ENCODE measurements around the gene TOP1.

Gene TOP1

GRCh38 chr20:41004531-41005360, 23.9 kb upstream of the TOP1 start:
- no peak for DNase-seq (ENCODE audit: low spot score)

- DNase-seq (ENCODE audit: low spot score): no peak
Measured at GRCh38 chr20:41005361-41005729, 23.3 kb upstream of the TOP1 start.

- DNase-seq (ENCODE audit: low spot score): no peak
Measured at GRCh38 chr20:41006126-41006935, 22.3 kb upstream of the TOP1 start.

- DNase-seq (ENCODE audit: low spot score): no peak
Measured at GRCh38 chr20:41006936-41007474, 21.6 kb upstream of the TOP1 start.

- no peak for DNase-seq (ENCODE audit: low spot score)
Measured at GRCh38 chr20:41007481-41007880, 21.1 kb upstream of the TOP1 start.

DNA sequence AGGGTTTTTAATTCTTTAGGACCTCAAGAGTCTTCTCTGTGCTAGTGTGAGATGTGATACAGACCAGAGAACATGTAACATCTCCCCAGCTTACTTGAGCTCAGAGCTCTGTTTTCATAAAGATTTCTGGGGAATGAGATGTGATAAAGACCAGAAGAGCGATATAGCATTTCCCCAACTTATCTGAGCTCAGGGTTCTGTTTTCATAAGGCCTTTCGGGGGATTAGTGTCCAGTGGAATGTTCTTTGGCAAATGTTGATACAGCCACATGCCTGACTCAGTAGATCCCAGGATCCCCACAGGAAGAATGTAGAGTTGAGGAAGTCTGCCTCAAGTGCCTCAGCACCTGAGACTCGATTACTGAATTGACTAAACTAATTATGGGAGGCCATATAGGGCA, 18.7 kb upstream of the TOP1 start:
- DNase-seq (ENCODE audit: low spot score): no peak

DNA sequence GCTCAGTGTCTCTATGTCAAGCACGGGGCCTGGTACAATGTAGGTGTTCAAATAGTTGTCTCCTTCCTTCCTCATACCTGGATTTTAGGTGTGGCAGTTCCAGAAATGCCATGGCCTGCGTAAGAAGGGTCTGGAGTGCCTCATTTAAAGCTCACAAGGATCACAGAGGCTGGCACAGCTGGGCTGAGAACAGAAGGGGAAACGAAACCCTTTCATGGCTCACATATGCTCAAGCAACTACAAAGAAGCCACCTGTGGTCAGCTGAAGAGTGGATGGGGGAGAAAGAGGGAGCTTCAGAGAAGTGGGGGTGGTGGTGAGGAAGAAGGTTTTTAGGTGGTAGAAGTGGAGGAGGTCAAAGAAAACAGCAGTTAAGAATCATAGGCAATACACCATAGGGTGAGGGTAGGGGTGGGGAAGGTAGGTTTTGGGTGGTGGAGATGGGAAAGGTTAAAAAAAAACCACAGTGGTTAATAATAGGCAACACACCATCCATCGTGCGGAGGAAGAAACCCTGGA, 17.0 kb upstream of the TOP1 start:
- DNase-seq (ENCODE audit: low spot score): no peak

DNA sequence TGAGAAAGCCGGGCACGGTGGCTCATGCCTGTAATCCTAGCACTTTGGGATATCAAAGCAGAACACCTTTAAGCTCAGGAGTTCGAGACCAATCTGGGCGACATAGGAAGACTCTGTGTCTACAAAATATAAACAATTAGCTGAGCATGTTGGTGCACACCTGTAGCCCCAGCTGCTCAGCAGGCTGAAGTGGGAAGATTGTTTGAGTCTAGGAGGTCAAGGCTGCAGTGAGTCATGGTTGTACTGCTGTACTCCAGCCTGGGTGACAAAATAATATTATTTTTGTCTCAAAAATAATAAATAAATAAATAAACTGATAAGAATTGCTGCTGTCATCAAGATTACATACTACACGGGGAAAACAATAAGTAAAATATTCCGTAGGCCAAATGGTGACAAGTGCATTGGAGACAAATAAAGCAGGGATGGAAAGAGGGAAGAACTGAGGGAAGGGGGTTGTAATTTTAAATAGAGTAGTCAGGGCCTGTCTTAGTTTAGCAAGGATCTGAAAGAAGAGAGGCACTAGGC, 14.0 kb upstream of the TOP1 start:
- DNase-seq (ENCODE audit: low spot score): no peak

DNA sequence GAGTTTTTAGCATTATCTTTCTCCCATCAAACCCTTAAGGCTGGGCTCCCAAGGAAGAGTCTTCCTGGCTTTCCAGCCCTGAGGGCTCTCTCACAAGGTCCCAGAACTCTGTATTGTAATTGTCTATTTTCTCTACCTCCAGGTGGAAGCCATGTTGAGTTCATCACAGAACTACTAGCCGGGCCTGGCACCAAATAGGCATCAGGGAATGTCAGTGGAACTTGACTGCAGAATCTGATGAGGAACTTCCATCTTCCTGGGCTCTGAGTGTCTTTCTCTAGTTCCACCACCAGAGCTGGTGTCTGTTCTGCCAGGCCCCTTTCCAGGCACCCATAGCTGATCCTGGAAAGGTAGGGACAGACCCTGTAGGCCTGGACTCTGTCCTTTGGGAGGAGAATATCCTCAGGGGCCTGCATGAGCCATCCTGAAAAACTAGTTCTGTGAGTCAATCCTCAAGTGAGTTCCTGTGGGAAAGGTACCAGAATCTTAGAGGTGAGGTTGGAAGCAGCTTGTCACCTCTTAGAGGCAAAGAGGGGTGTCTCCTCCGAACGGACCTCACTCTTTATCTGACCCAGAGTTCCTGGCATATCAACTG, 11.1 kb upstream of the TOP1 start:
- DNase-seq (ENCODE audit: low spot score): no peak

GRCh38 chr20:41018153-41018552, 10.5 kb upstream of the TOP1 start:
- DNase-seq (ENCODE audit: low spot score): no peak

- DNase-seq (ENCODE audit: low spot score): no peak
Measured at GRCh38 chr20:41023549-41023948, 5.1 kb upstream of the TOP1 start.

DNA sequence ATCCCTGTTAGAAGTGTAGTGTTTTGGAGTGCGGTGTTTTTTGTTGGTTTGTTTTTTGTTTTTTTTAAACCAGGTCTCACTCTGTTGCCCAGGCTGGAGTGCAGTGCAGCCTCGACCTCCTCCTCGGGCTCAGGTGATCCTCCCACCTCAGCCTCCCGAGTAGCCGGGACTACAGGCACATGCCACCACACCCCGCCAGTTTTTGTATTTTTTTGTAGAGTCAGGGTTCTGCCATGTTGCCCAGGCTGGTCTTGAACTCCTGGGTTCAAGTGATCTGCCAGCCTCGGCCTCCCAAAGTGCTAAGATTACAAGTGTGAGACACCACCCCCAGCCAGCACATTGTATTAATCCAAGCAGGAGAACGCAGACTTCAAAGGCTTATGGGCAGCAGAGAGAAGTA, 1.3 kb upstream of the TOP1 start:
- no peak for DNase-seq (ENCODE audit: low spot score)

DNA sequence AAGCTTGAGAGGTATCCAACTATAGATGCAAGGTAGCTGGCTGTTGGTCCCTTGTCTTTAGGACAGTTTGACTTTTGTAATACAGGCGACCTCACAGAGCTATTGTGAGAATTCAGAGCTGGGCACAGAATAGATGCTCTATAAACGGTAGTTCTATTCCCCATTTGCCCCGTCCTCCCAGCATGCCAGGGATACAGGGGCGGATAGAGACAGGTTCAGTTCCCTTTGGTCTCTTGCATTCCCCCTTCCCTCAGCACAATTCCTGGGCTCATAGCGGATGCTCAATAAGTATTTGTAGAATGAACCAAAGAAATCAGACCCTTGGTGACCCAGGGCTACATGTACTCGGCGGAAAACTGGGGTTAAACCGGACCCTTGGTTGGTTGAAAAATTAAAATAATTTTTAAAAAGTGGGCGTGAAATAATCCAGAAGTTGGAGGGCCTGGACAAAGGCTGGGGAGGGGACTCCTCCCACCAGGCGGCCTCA, 707 bp upstream of the TOP1 start:
- DNase-seq (ENCODE audit: low spot score): no peak

DNA sequence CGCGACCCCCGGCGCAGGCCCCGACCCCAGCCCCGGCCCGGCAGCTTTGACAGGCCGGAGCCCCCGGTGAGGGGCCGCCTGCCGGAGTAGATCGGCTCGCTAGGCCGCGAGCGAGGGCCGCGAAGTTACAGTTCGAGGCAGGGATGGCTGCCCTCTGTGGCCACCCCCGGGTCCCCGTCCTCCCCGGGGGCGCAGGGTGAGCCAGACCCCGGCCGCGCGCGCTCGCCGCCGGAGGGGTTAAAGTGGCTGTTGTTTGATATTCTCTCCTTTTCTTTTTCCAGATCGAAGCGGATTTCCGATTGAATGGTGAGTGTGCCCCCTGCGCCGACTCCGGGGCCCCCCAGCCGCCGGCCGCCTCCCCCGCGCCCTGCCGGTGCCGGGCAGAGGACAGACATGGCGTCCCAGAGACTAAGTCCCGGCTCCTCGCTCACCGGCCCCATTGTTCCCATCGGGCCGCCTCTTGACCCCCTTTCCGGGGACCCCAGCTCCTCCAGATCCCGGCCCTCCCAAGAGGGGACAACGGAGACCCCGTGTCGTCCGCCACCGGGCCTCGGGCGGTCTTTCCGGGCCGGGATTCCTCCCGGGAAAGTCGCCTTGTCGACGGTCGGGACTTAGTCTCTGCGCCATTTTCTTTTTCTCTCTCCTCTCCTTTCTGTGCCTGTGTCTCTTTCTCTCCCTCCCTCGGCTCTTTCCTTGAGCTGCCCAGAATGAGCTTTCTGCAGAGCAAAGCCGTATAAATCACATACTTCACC, 704 bp downstream of the TOP1 start:
- DNase-seq (ENCODE audit: low spot score): peak; percentile 74

DNA sequence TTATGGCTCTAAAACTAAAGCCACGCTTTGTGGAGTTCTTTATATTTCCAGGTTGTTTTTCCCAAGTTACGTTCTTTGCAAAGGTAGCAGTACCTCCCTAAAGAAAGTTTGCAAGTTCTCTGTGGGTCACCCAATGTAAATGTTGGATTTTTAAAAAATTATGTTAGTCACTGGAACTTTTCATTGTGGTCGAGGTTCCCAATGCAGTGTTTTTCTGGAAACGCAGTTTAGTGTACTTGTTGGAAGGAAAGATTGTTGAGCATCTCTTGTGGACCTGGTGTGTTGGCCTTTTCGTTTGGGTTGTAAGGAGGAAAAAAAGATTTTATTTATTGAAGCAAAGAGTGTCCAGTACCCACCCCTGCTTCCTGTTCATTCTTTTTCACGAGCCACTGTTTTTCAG, 1.4 kb downstream of the TOP1 start:
- DNase-seq (ENCODE audit: low spot score): no peak

DNA sequence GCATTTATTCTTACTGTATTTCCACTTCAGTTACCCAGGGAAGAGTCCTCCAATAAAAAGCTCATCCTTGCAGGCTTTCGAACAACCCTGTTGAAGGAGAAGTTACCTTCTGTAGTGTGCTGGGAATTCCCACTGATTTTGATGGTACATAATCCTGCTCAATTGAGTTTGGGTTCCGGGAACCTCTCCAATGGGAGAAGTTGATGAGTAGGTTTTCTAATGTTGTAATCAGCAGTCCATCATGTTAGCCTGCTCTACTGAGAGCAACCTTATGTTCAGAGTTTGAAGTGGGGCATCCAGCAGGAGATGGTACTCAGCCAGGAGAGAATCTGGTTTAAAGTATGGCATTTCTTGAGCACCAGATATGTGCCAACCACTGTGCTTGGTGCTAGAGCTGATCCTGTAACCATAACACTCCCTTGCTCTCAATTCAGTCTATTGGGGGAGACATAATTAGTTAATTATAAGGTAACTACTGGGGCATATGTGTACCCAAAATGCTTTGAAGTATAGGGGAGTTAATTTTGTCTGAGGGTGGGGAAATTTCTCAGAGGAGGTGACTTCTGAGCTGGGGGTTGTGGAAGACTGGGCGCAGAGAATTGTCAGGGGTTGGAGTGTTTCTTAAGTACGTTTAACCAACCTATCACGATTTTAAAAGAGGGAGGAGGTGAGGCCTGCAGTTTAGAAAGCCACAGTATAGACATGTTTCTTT, 2.1 kb downstream of the TOP1 start:
- DNase-seq (ENCODE audit: low spot score): no peak

DNA sequence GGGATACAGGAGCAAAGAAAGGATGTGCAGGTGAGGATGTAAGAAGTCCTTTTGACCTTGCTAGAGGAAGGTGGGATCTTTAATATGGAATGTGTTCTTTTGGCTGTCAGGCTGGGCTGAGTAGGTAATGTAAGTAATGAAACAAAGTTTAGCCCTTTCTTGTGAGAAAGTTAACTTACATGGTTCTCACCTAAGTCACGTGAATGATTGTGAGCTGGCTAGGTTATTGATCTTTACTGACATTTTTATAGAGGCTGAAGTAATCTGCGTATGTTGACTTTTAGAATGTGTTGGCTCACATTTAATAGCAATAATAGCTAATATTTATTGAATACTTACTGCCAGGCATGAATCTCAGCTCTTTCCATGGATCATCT, 2.6 kb downstream of the TOP1 start:
- DNase-seq (ENCODE audit: low spot score): no peak

DNA sequence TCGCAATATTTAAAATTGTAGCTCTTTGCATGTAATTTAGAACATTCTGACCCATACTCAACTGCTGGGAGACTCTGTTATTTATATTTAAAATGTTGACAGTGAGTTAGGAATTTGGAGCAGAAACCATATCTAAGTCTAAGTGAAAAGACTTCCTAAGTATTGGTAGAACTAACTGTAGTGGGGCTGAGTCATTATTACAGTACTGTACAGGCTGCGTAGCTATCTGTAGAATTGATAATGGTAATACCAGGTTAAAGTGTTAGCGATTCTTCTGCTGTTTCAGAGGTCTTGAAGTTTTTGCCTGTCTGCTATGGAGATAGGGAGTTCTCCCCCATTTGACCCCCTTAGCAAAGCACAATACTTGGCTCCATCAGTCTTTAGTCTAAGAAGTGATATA, 3.6 kb downstream of the TOP1 start:
- no peak for DNase-seq (ENCODE audit: low spot score)

- DNase-seq (ENCODE audit: low spot score): no peak
Measured at GRCh38 chr20:41034239-41034638, 5.6 kb downstream of the TOP1 start.

DNA sequence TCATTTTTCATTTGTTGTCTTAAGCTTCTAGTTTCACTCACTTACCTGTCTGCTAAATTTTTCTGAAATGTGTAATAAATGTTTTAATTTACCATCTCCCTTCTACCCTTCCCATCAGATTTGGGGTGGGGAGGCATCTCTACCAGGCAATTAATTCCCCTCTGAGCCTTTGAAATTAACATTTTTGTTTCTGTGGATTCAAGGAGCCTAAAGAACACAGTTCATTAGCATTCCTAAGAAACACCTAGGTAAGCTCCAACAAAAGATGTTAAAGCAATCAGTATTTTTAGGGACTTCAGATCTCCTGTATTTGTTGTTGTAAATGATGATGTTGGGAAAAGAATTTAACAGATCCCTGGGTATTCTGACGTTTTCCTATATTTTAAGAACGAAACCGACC, 6.6 kb downstream of the TOP1 start:
- DNase-seq (ENCODE audit: low spot score): no peak

DNA sequence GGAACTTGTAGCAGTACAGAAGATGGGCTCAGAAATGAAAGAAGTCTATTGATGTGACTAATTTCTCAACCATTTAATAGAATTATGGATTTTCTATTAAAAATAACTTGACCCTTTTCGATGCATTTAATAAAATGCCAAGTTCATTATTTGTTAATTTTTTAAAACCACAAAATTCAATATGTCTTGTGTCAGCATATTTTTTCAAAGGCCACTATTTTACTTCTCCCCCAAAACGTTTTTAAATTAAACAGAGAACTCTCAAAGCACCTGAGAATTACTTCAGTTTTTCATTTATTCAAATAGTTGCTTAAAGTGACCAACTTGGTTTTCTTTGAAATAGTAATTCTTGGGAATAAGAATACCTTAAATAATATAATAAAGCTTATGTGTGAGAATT, 8.6 kb downstream of the TOP1 start:
- no peak for DNase-seq (ENCODE audit: low spot score)

All from D341Med (cell line).